ENCODE data around the gene POU4F3. TPM values are rescaled to one million over a fixed set of nuclear protein-coding genes. Genes with fewer than 3 reads are reported as not detected.

Gene POU4F3
- total RNA-seq (2022; extraction: Qiagen RNA extraction) = 0.07 to 0.10 TPM (median 0.08 TPM) in 5 replicates

GRCh38 chr5:146338774-146339714 lies at the start of gene POU4F3:
Gene POU4F3, plus strand, starts transcription at chr5:146338839. Its CDS starts 274 bp downstream, at chr5:146339113.

Other genes starting within 250 kb of the POU4F3 start
- 0.14 to 0.30 TPM in 2 of 5 replicates, not detected in the others for gene PLAC8L1, start 233.3 kb upstream of the POU4F3 start, total RNA-seq (2022; extraction: Qiagen RNA extraction)
- gene LARS1, start 156.2 kb upstream of the POU4F3 start, total RNA-seq (2022; extraction: Qiagen RNA extraction) = 44.8 to 58.0 TPM (median 48.9 TPM) in 5 replicates
- 9.8 to 13.7 TPM (median 10.7 TPM) in 5 replicates for gene RBM27, start 135.2 kb upstream of the POU4F3 start, total RNA-seq (2022; extraction: Qiagen RNA extraction)
- gene TCERG1, start 108.5 kb downstream of the POU4F3 start, total RNA-seq (2022; extraction: Qiagen RNA extraction) = 36.1 to 47.5 TPM (median 42.3 TPM) in 5 replicates
- not detected in 5 replicates for gene GPR151, start 177.4 kb downstream of the POU4F3 start, total RNA-seq (2022; extraction: Qiagen RNA extraction)

All from A549 treated with AZD2906 at 1 μM for 4 hours (cell line).